Breast epithelium (tissue), 4 donors: ENCODE measurements around the gene PTMS. TPM values are rescaled to one million over a fixed set of nuclear protein-coding genes. Genes with fewer than 3 reads are reported as not detected.

ENCODE experiments used
- DNase-seq, 2 donors: peaks; one replicate each; pipeline ENCODE4 v3.0.0-alpha.2; 2019; ENCODE audit warnings: low spot score in 2 of 2
- H3K27ac ChIP-seq, 2 donors: fragments of 200-600 bp; sonication (generic) in 1 of 2; one replicate each; pipeline ENCODE4 v1.5.1; 2016 to 2019; ENCODE audit warnings: mild to moderate bottlenecking in 1 of 2
- H3K27me3 ChIP-seq, 2 donors: fragments of 200-600 bp; sonication (generic) in 1 of 2; one replicate each; pipeline versions ENCODE4 v1.5.1 to v1.6.0; 2017 to 2019; ENCODE audit warnings: control low read depth in 1 of 2, mild to moderate bottlenecking in 1 of 2
- H3K36me3 ChIP-seq: fragments of 200-600 bp; one replicate; pipeline ENCODE4 v1.5.1; 2019
- H3K4me1 ChIP-seq, 2 donors: fragments of 200-600 bp; sonication (generic); one replicate each; pipeline ENCODE4 v1.5.1; 2016 to 2019; ENCODE audit warnings: control low read depth in 1 of 2
- H3K4me3 ChIP-seq, 3 donors: fragments of 200-600 bp; sonication (generic); 1 replicate in 2 of 3; 2 replicates in 1 of 3; pipeline ENCODE4 v1.5.1; 2016 to 2019; ENCODE audit warnings: mild to moderate bottlenecking in 3 of 3, moderate library complexity in 2 of 3
- H3K9me3 ChIP-seq, 2 donors: fragments of 200-600 bp; sonication (generic) in 1 of 2; one replicate each; pipeline ENCODE4 v1.5.1; 2016 to 2019; ENCODE audit warnings: control low read depth in 1 of 2
- CTCF ChIP-seq, 3 donors: fragments of 450-650 bp; IDR thresholded peaks; one replicate each; pipeline ENCODE4 v1.5.1; 2016 to 2017; ENCODE audit warnings: antibody characterized with exemption in 3 of 3, mild to moderate bottlenecking in 3 of 3, moderate library complexity in 3 of 3
- POLR2A ChIP-seq: fragments of 450-650 bp; IDR thresholded peaks from one replicate; pipeline ENCODE4 v1.6.1; 2016; ENCODE audit warnings: antibody characterized with exemption, mild to moderate bottlenecking, moderate library complexity
- POLR2AphosphoS5 ChIP-seq, 3 donors: sonication (generic); formaldehyde crosslinking; IDR thresholded peaks; one replicate each; pipeline ENCODE4 v1.6.1; 2017; ENCODE audit warnings: antibody characterized with exemption in 3 of 3
- intact Hi-C: fragments of 100-400 bp; cut with DNase I; formaldehyde crosslinking; loops from one replicate; pipeline ENCODE4 v1.15.1; 2023; ENCODE audit warnings: low total_unique reads
- total RNA-seq, 3 donors: library from RNA; depleted of rRNA; stranded (reverse); fragments of >200 nt; gene quantifications; one replicate each; pipeline ENCODE4 v1.1.0, GENCODE V29; 2016

PTMS gene
- total RNA-seq, 3 donors from 2014 or later: 70.9 to 101 (median 85.8) TPM

- H3K4me1 ChIP-seq: peaks cover 0 to 7% of the 10 kb centered on the region in 2 donors
Measured at GRCh38 chr12:6747216-6747615, 18.9 kb upstream of the PTMS start.

GRCh38 chr12:6748761-6749160 is 17.4 kb upstream of the PTMS start:
- no peak for TF ChIP-seq CTCF (IDR thresholded peaks at IDR 0.05)
- no peak for TF ChIP-seq POLR2AphosphoS5 (IDR thresholded peaks at IDR 0.05)

More at GRCh38 chr12:6747216-6747615, 18.9 kb upstream of the PTMS start:
- TF ChIP-seq CTCF (IDR thresholded peaks at IDR 0.05) (no peak), POLR2A (no peak), POLR2AphosphoS5 (IDR thresholded peaks at IDR 0.05) (no peak)
- H3K36me3 ChIP-seq: peaks cover 20% of the 10 kb centered on the region
- H3K27ac ChIP-seq: no peak overlapping the region
- no peaks in the 10 kb centered on the region for H3K9me3 ChIP-seq
- intact Hi-C loops: no loop called here
- no peak for DNase-seq
- no peaks in the 10 kb centered on the region for H3K27me3 ChIP-seq
- no peak overlapping the region for H3K4me3 ChIP-seq

GRCh38 chr12:6750506-6750905 is 15.7 kb upstream of the PTMS start:
- Histone ChIP-seq H3K36me3 (peaks cover 20% of the 10 kb centered on the region), H3K27ac (no peak overlapping the region)
- intact Hi-C loops: loop anchor here (1.0 kb wide), 1 partner anchor 83 kb away; no protein-coding TSS in a partner anchor

More at GRCh38 chr12:6748761-6749160, 17.4 kb upstream of the PTMS start:
- Histone ChIP-seq H3K4me1 (peaks cover 0 to 9% of the 10 kb centered on the region in 2 donors), H3K27ac (no peak overlapping the region), H3K4me3 (no peak overlapping the region), H3K9me3 (no peaks in the 10 kb centered on the region), H3K36me3 (peaks cover 20% of the 10 kb centered on the region), H3K27me3 (no peaks in the 10 kb centered on the region)
- intact Hi-C loops: no loop called here
- DNase-seq: no peak

GRCh38 chr12:6751767-6752166 is 14.4 kb upstream of the PTMS start:
- peak overlapping the region; percentile 98 to 99 for H3K27ac ChIP-seq
- TF ChIP-seq POLR2A (no peak), CTCF (IDR thresholded peaks at IDR 0.05) (no peak), POLR2AphosphoS5 (IDR thresholded peaks at IDR 0.05) (no peak)
- peaks cover 0 to 9% of the 10 kb centered on the region in 2 donors for H3K4me1 ChIP-seq
- H3K27me3 ChIP-seq: no peaks in the 10 kb centered on the region
- DNase-seq: no peak
- peaks cover 20% of the 10 kb centered on the region for H3K36me3 ChIP-seq
- H3K9me3 ChIP-seq: no peaks in the 10 kb centered on the region
- peak overlapping the region; percentile 82 to 98 (median 94) for H3K4me3 ChIP-seq
- intact Hi-C loops: no loop called here

More at GRCh38 chr12:6750506-6750905, 15.7 kb upstream of the PTMS start:
- no peak for DNase-seq
- H3K9me3 ChIP-seq: no peaks in the 10 kb centered on the region
- no peaks in the 10 kb centered on the region for H3K27me3 ChIP-seq
- no peak for TF ChIP-seq CTCF (IDR thresholded peaks at IDR 0.05)
- no peak for TF ChIP-seq POLR2AphosphoS5 (IDR thresholded peaks at IDR 0.05)
- TF ChIP-seq POLR2A: no peak
- H3K4me1 ChIP-seq: peaks cover 0 to 9% of the 10 kb centered on the region in 2 donors
- H3K4me3 ChIP-seq: no peak overlapping the region

- DNase-seq: peak in 1 of 2 donors; percentile 45
- Histone ChIP-seq H3K27ac (peak overlapping the region; percentile 98 to 99), H3K4me1 (peaks cover 0 to 9% of the 10 kb centered on the region in 2 donors), H3K36me3 (peaks cover 20% of the 10 kb centered on the region), H3K27me3 (no peaks in the 10 kb centered on the region), H3K9me3 (no peaks in the 10 kb centered on the region), H3K4me3 (peak overlapping the region; percentile 82 to 98 (median 94))
- TF ChIP-seq CTCF (IDR thresholded peaks at IDR 0.05): no peak
- TF ChIP-seq POLR2AphosphoS5 (IDR thresholded peaks at IDR 0.05): no peak
- TF ChIP-seq POLR2A: no peak
- intact Hi-C loops: no loop called here
Measured at GRCh38 chr12:6752167-6752920, 13.8 kb upstream of the PTMS start.
